ENCODE results near the gene PRTN3.
"Not testable (repeated sequence)": the region's sequence is repeated elsewhere in the genome, so short reads cannot be mapped to it uniquely, and the experiment has no call there.

DNA sequence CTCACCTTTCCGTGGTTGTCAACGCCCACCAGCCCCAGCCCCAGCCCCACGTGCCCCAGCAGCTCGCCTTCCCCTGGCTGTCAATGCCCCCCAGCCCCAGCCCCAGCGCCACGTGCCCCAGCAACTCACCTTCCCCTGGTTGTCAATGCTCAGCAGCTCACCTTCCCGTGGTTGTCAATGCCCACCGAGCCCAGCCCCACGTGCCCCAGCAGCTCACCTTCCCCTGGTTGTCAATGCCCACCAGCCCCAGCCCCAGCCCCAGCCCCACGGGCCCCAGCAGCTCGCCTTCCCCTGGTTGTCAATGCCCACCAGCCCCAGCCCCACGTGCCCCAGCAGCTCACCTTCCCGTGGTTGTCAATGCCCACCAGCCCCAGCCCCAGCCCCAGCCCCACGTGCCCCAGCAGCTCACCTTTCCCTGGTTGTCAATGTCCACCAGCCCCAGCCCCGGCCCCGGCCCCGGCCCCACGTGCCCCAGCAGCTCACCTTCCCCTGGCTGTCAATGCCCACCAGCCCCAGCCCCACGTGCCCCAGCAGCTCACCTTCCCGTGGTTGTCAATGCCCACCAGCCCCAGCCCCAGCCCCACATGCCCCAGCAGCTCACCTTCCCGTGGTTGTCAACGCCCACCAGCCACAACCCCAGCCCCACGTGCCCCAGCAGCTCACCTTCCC lies 37.3 kb downstream of the PRTN3 start:
- TF ChIP-seq, protein P1, sequence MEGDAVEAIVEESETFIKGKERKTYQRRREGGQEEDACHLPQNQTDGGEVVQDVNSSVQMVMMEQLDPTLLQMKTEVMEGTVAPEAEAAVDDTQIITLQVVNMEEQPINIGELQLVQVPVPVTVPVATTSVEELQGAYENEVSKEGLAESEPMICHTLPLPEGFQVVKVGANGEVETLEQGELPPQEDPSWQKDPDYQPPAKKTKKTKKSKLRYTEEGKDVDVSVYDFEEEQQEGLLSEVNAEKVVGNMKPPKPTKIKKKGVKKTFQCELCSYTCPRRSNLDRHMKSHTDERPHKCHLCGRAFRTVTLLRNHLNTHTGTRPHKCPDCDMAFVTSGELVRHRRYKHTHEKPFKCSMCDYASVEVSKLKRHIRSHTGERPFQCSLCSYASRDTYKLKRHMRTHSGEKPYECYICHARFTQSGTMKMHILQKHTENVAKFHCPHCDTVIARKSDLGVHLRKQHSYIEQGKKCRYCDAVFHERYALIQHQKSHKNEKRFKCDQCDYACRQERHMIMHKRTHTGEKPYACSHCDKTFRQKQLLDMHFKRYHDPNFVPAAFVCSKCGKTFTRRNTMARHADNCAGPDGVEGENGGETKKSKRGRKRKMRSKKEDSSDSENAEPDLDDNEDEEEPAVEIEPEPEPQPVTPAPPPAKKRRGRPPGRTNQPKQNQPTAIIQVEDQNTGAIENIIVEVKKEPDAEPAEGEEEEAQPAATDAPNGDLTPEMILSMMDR (IDR thresholded peaks at IDR 0.05) = not testable (repeated sequence)
- not testable (repeated sequence) for TF ChIP-seq POLR2A (IDR thresholded peaks at IDR 0.05)

Measured in adrenal gland (tissue), 5 donors.